ENCODE data around the gene RPUSD2.

The RPUSD2 gene

DNA sequence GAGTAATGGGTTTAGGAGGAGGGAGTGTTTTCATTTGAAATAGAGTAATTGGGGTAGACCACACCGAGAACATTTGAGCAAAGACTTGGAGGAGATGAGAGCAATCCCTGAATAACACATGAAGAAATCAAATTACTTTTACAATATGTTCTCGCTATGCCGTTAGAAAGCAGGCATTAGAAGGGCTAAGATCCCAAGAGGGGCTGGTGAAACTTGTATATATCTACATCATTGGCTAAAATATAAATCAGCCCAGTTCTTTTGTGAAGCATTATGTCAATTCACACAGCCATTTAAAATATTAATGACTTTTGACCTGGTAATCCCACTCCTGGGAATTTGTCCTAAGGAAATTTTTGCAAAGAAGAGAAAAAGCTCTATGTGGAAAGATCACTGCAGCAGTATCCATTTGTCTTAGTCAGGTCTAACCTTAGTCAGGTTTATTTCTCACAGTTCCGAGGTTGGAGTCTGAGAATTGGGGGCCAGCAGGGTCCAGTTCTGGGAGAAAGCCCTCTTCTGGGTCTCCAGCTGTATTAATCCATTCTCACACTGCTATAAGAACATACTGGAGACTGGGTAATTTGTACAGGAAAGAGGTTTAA lies 35.2 kb upstream of the RPUSD2 start:
- no peak overlapping the region for H2AK5ac ChIP-seq (ENCODE audit: low read depth, low read length)
- H2AFZ ChIP-seq (ENCODE audit: low read length), result no peak overlapping the region
- no peak overlapping the region for H3K9ac ChIP-seq (ENCODE audit: low read depth, low read length, poor library complexity)
- H2BK120ac ChIP-seq (ENCODE audit: low read depth, low read length), result no peak overlapping the region
- H4K8ac ChIP-seq (ENCODE audit: low read depth, low read length), result no peak overlapping the region
- no peaks in the 10 kb centered on the region for H3K9me3 ChIP-seq (replicated peaks in 1 of 2; ENCODE audit: control insufficient read depth in 2 of 2, insufficient read depth in 1 of 2, low read depth in 1 of 2, low read length in 2 of 2)
- no peak overlapping the region for H3K4me3 ChIP-seq (ENCODE audit: low read length in 2 of 2)
- no peak overlapping the region for H3K4ac ChIP-seq (ENCODE audit: low read length)
- H3K23ac ChIP-seq (ENCODE audit: low read depth, low read length, poor library complexity), result no peak overlapping the region
- no peak overlapping the region for H4K91ac ChIP-seq (ENCODE audit: low read depth, low read length, poor library complexity)
- no peak overlapping the region for H2BK5ac ChIP-seq (ENCODE audit: low read length)
- H3K36me3 ChIP-seq (replicated peaks in 1 of 2; ENCODE audit: control insufficient read depth in 2 of 2, insufficient read depth in 2 of 2, low read length in 2 of 2), result no peaks in the 10 kb centered on the region
- H2BK15ac ChIP-seq (ENCODE audit: low read length), result no peak overlapping the region
- H3K14ac ChIP-seq (ENCODE audit: low read length), result no peak overlapping the region
- H3K79me1 ChIP-seq (ENCODE audit: low read depth, low read length), result no peaks in the 10 kb centered on the region
- no peak overlapping the region for H2BK12ac ChIP-seq (ENCODE audit: low read length)
- no peaks in the 10 kb centered on the region for H3K27me3 ChIP-seq (ENCODE audit: control insufficient read depth in 3 of 3, insufficient read depth in 3 of 3, low read depth in 1 of 3, low read length in 3 of 3)
- DNase-seq (ENCODE audit: low spot score), result no peak
- no peak overlapping the region for H3K18ac ChIP-seq (ENCODE audit: low read length)
- no peak overlapping the region for H3K27ac ChIP-seq (replicated peaks; ENCODE audit: low read length)
- WGBS, 2 donors (ENCODE audit: extremely low coverage in 2 of 2, insufficient read length in 2 of 2, insufficient replicate concordance in 1 of 2), result no CpG with 5 or more reads among the region's 4 CpGs
- H3K4me1 ChIP-seq (ENCODE audit: control insufficient read depth in 2 of 2, insufficient read depth in 1 of 2, low read depth in 1 of 2, low read length in 2 of 2), result peaks cover 2% of the 10 kb centered on the region in 2 donors
- no peak overlapping the region for H3K4me2 ChIP-seq (ENCODE audit: insufficient read depth, low read length, poor library complexity, severe bottlenecking)

DNA sequence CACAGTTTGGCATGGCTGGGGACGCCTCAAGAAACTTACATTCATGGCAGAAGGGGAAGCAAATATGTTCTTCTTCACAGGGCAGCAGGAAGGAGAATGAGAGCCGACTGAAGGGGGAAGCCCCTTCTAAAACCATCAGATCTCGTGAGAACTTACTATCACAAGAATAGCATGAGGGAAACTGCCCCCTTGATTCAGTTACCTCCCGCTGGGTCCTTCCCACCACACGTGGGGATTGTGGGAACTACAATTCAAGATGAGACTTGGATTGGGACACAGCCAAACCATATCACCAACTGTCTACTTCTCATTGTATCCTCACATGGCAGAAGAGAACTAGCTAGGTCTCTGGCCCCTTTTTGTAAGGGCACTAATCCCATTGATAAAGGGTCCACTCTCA lies 34.7 kb upstream of the RPUSD2 start:
- H3K36me3 ChIP-seq (replicated peaks in 1 of 2; ENCODE audit: control insufficient read depth in 2 of 2, insufficient read depth in 2 of 2, low read length in 2 of 2), result no peaks in the 10 kb centered on the region
- no peaks in the 10 kb centered on the region for H3K27me3 ChIP-seq (ENCODE audit: control insufficient read depth in 3 of 3, insufficient read depth in 3 of 3, low read depth in 1 of 3, low read length in 3 of 3)
- H2BK120ac ChIP-seq (ENCODE audit: low read depth, low read length), result no peak overlapping the region
- no peak overlapping the region for H2BK12ac ChIP-seq (ENCODE audit: low read length)
- no peak overlapping the region for H2AK5ac ChIP-seq (ENCODE audit: low read depth, low read length)
- H4K8ac ChIP-seq (ENCODE audit: low read depth, low read length), result no peak overlapping the region
- WGBS, 2 donors (ENCODE audit: extremely low coverage in 2 of 2, insufficient read length in 2 of 2, insufficient replicate concordance in 1 of 2), result no CpG with 5 or more reads among the region's 5 CpGs
- H2AFZ ChIP-seq (ENCODE audit: low read length), result no peak overlapping the region
- H2BK15ac ChIP-seq (ENCODE audit: low read length), result no peak overlapping the region
- H3K23ac ChIP-seq (ENCODE audit: low read depth, low read length, poor library complexity), result no peak overlapping the region
- no peak overlapping the region for H2BK5ac ChIP-seq (ENCODE audit: low read length)
- H3K4me1 ChIP-seq (ENCODE audit: control insufficient read depth in 2 of 2, insufficient read depth in 1 of 2, low read depth in 1 of 2, low read length in 2 of 2), result peaks cover 7% of the 10 kb centered on the region in 2 donors
- no peak overlapping the region for H3K27ac ChIP-seq (replicated peaks; ENCODE audit: low read length)
- H3K4me3 ChIP-seq (ENCODE audit: low read length in 2 of 2), result no peak overlapping the region
- no peak overlapping the region for H3K18ac ChIP-seq (ENCODE audit: low read length)
- no peak overlapping the region for H3K4ac ChIP-seq (ENCODE audit: low read length)
- no peaks in the 10 kb centered on the region for H3K79me1 ChIP-seq (ENCODE audit: low read depth, low read length)
- no peaks in the 10 kb centered on the region for H3K9me3 ChIP-seq (replicated peaks in 1 of 2; ENCODE audit: control insufficient read depth in 2 of 2, insufficient read depth in 1 of 2, low read depth in 1 of 2, low read length in 2 of 2)
- no peak for DNase-seq (ENCODE audit: low spot score)
- H3K9ac ChIP-seq (ENCODE audit: low read depth, low read length, poor library complexity), result no peak overlapping the region
- H4K91ac ChIP-seq (ENCODE audit: low read depth, low read length, poor library complexity), result no peak overlapping the region
- no peak overlapping the region for H3K4me2 ChIP-seq (ENCODE audit: insufficient read depth, low read length, poor library complexity, severe bottlenecking)
- no peak overlapping the region for H3K14ac ChIP-seq (ENCODE audit: low read length)

DNA sequence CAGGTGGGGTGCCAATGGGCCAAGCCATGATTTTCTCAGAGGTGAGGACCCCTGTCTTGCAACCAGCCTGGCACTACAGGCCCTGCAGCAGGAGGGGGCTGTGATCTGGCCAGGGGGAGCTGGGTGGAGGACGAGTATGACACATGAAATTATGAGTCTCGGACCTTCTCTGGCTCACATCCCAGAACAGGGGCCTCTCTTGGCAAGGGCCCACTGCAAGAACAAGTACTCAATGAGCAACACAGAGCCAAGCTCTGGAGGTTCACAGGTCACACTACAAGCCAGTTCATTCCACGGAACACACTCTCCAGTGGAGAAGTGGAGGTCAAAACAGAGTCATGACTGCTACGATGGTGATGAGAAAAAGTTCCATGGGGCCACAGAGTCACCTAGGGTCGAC lies 32.6 kb upstream of the RPUSD2 start:
- H3K4me3 ChIP-seq (ENCODE audit: low read length in 2 of 2), result no peak overlapping the region
- no peak overlapping the region for H2AFZ ChIP-seq (ENCODE audit: low read length)
- no peak overlapping the region for H3K18ac ChIP-seq (ENCODE audit: low read length)
- no peak overlapping the region for H2AK5ac ChIP-seq (ENCODE audit: low read depth, low read length)
- no peaks in the 10 kb centered on the region for H3K79me1 ChIP-seq (ENCODE audit: low read depth, low read length)
- H3K23ac ChIP-seq (ENCODE audit: low read depth, low read length, poor library complexity), result no peak overlapping the region
- H3K27me3 ChIP-seq (ENCODE audit: control insufficient read depth in 3 of 3, insufficient read depth in 3 of 3, low read depth in 1 of 3, low read length in 3 of 3), result no peaks in the 10 kb centered on the region
- no peak overlapping the region for H4K8ac ChIP-seq (ENCODE audit: low read depth, low read length)
- H3K4ac ChIP-seq (ENCODE audit: low read length), result no peak overlapping the region
- no peak overlapping the region for H2BK15ac ChIP-seq (ENCODE audit: low read length)
- no peak overlapping the region for H2BK5ac ChIP-seq (ENCODE audit: low read length)
- no peak overlapping the region for H3K14ac ChIP-seq (ENCODE audit: low read length)
- H2BK120ac ChIP-seq (ENCODE audit: low read depth, low read length), result no peak overlapping the region
- no peaks in the 10 kb centered on the region for H3K9me3 ChIP-seq (replicated peaks in 1 of 2; ENCODE audit: control insufficient read depth in 2 of 2, insufficient read depth in 1 of 2, low read depth in 1 of 2, low read length in 2 of 2)
- no peak overlapping the region for H3K27ac ChIP-seq (replicated peaks; ENCODE audit: low read length)
- H2BK12ac ChIP-seq (ENCODE audit: low read length), result no peak overlapping the region
- no peak for DNase-seq (ENCODE audit: low spot score)
- no peak overlapping the region for H4K91ac ChIP-seq (ENCODE audit: low read depth, low read length, poor library complexity)
- no peak overlapping the region for H3K9ac ChIP-seq (ENCODE audit: low read depth, low read length, poor library complexity)
- H3K36me3 ChIP-seq (replicated peaks in 1 of 2; ENCODE audit: control insufficient read depth in 2 of 2, insufficient read depth in 2 of 2, low read length in 2 of 2), result no peaks in the 10 kb centered on the region
- no CpG with 5 or more reads among the region's 5 CpGs for WGBS, 2 donors (ENCODE audit: extremely low coverage in 2 of 2, insufficient read length in 2 of 2, insufficient replicate concordance in 1 of 2)
- H3K4me2 ChIP-seq (ENCODE audit: insufficient read depth, low read length, poor library complexity, severe bottlenecking), result no peak overlapping the region
- peaks cover 7 to 9% of the 10 kb centered on the region in 2 donors for H3K4me1 ChIP-seq (ENCODE audit: control insufficient read depth in 2 of 2, insufficient read depth in 1 of 2, low read depth in 1 of 2, low read length in 2 of 2)

DNA sequence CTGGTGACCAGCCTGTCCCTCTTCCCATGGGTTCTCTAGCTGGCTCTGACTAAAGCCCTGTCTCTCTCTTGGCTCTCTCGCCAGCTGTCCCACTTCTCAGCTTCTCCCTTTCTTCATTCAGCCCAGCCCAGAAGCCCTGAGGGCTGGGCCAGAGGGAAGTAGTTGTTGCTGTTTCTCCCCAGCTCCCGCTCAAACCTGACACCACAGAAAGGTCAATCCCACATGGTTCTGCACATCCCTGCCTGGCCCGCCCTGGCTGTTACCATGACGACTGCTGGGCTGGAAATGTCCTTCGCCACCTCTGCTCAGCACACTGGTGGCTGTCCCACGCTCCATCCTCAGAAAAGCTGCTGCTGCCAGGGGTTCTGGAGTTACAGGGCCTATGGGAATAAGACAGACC lies 30.1 kb upstream of the RPUSD2 start:
- peak overlapping the region; percentile 62 for H3K18ac ChIP-seq (ENCODE audit: low read length)
- H2AK5ac ChIP-seq (ENCODE audit: low read depth, low read length), result no peak overlapping the region
- no peak overlapping the region for H2BK120ac ChIP-seq (ENCODE audit: low read depth, low read length)
- no peak overlapping the region for H3K27ac ChIP-seq (replicated peaks; ENCODE audit: low read length)
- H3K23ac ChIP-seq (ENCODE audit: low read depth, low read length, poor library complexity), result peak overlapping the region; percentile 52
- H3K4me2 ChIP-seq (ENCODE audit: insufficient read depth, low read length, poor library complexity, severe bottlenecking), result no peak overlapping the region
- WGBS, 2 donors (ENCODE audit: extremely low coverage in 2 of 2, insufficient read length in 2 of 2, insufficient replicate concordance in 1 of 2), result no CpG with 5 or more reads among the region's 6 CpGs
- DNase-seq (ENCODE audit: low spot score), result no peak
- H2BK5ac ChIP-seq (ENCODE audit: low read length), result no peak overlapping the region
- H2AFZ ChIP-seq (ENCODE audit: low read length), result no peak overlapping the region
- H2BK12ac ChIP-seq (ENCODE audit: low read length), result no peak overlapping the region
- H4K91ac ChIP-seq (ENCODE audit: low read depth, low read length, poor library complexity), result no peak overlapping the region
- peak overlapping the region; percentile 45 for H4K8ac ChIP-seq (ENCODE audit: low read depth, low read length)
- no peak overlapping the region for H2BK15ac ChIP-seq (ENCODE audit: low read length)
- H3K36me3 ChIP-seq (replicated peaks in 1 of 2; ENCODE audit: control insufficient read depth in 2 of 2, insufficient read depth in 2 of 2, low read length in 2 of 2), result no peaks in the 10 kb centered on the region
- no peak overlapping the region for H3K4ac ChIP-seq (ENCODE audit: low read length)
- no peak overlapping the region for H3K14ac ChIP-seq (ENCODE audit: low read length)
- no peak overlapping the region for H3K4me3 ChIP-seq (ENCODE audit: low read length in 2 of 2)
- peaks cover 9% of the 10 kb centered on the region in 2 donors for H3K4me1 ChIP-seq (ENCODE audit: control insufficient read depth in 2 of 2, insufficient read depth in 1 of 2, low read depth in 1 of 2, low read length in 2 of 2)
- H3K79me1 ChIP-seq (ENCODE audit: low read depth, low read length), result no peaks in the 10 kb centered on the region
- H3K27me3 ChIP-seq (ENCODE audit: control insufficient read depth in 3 of 3, insufficient read depth in 3 of 3, low read depth in 1 of 3, low read length in 3 of 3), result no peaks in the 10 kb centered on the region
- H3K9ac ChIP-seq (ENCODE audit: low read depth, low read length, poor library complexity), result no peak overlapping the region
- no peaks in the 10 kb centered on the region for H3K9me3 ChIP-seq (replicated peaks in 1 of 2; ENCODE audit: control insufficient read depth in 2 of 2, insufficient read depth in 1 of 2, low read depth in 1 of 2, low read length in 2 of 2)

All from neuronal stem cell (in vitro differentiated cells).